H1 (cell line): ENCODE results near the gene ZNF226. TPM values are rescaled to one million over a fixed set of nuclear protein-coding genes. Genes with fewer than 3 reads are reported as not detected.

ENCODE experiments used
- CTCF ChIA-PET: fragments of 300-600 bp; sonication (Branson Sonifier 250); formaldehyde crosslinking; loops from one replicate; lab custom pipeline; 2021; ENCODE audit not compliant: partially characterized antibody; lab: Charles Lee
- POLR2A ChIA-PET: fragments of 300-600 bp; sonication (Branson Sonifier 250); formaldehyde crosslinking; loops from one replicate; lab custom pipeline; 2021; ENCODE audit warnings: inconsistent platforms; ENCODE audit not compliant: partially characterized antibody; lab: Charles Lee
- DNase-seq, 2 experiments: peaks; one replicate each; pipeline versions ENCODE4 v3.0.0 to v3.0.0-alpha.2; 2010 to 2022; ENCODE audit warnings: low spot score in 2 of 2, low read depth in 1 of 2, mixed read lengths in 1 of 2
- FAIRE-seq: peaks from 2 replicates; lab custom pipeline; 2011; peaks lifted over from hg19 to GRCh38; lab: Jason Lieb, UNC
- H2AFZ ChIP-seq: 2 replicates; pipeline ENCODE4 v1.8.1; 2012; ENCODE audit warnings: low read length, inconsistent platforms
- H2AK5ac ChIP-seq: 2 replicates; pipeline ENCODE4 v1.6.1; 2013; ENCODE audit warnings: low read depth, low read length
- H2BK120ac ChIP-seq: replicated peaks from 2 replicates; pipeline ENCODE3; 2013; ENCODE audit warnings: low read depth, low read length, inconsistent platforms
- H2BK12ac ChIP-seq: 2 replicates; pipeline ENCODE4 v1.6.1; 2013; ENCODE audit warnings: low read depth, low read length
- H2BK15ac ChIP-seq: 2 replicates; pipeline ENCODE4 v1.6.1; 2013; ENCODE audit warnings: low read length
- H2BK20ac ChIP-seq: 2 replicates; pipeline ENCODE4 v1.6.1; 2013; ENCODE audit warnings: low read length
- H2BK5ac ChIP-seq: 2 replicates; pipeline ENCODE4 v1.6.1; 2013; ENCODE audit warnings: low read depth, low read length
- H3K14ac ChIP-seq: 2 replicates; pipeline ENCODE4 v1.6.1; 2013; ENCODE audit warnings: inconsistent platforms; ENCODE audit not compliant: insufficient read length
- H3K18ac ChIP-seq: 2 replicates; pipeline ENCODE4 v1.6.1; 2013; ENCODE audit warnings: low read length; ENCODE audit errors: extremely low read depth
- H3K23ac ChIP-seq: 2 replicates; pipeline ENCODE4 v1.6.1; 2013; ENCODE audit warnings: inconsistent platforms; ENCODE audit not compliant: insufficient read length
- H3K23me2 ChIP-seq: 2 replicates; pipeline ENCODE4 v1.6.1; 2013; ENCODE audit warnings: low read depth, low read length
- H3K27ac ChIP-seq: 2 replicates; pipeline ENCODE4 v1.6.1; 2011; ENCODE audit warnings: low read depth, low read length, inconsistent platforms
- H3K27me3 ChIP-seq, 4 experiments: replicated peaks in 1 of 4; 1 replicate in 1 of 4; 2 replicates in 3 of 4; pipeline versions ENCODE4 v1.6.1 to v1.8.1; 2011 to 2013; ENCODE audit warnings: low read length in 3 of 4, mild to moderate bottlenecking in 3 of 4, inconsistent platforms in 2 of 4, mixed read lengths in 2 of 4, moderate library complexity in 1 of 4; ENCODE audit not compliant: control insufficient read depth in 3 of 4, insufficient read depth in 3 of 4; ENCODE audit errors: extremely low read depth in 1 of 4
- H3K36me3 ChIP-seq, 4 experiments: 2 replicates each; pipeline versions ENCODE4 v1.6.1 to v1.8.1; 2011 to 2013; ENCODE audit warnings: mild to moderate bottlenecking in 4 of 4, low read length in 3 of 4, moderate library complexity in 2 of 4, control low read depth in 1 of 4, inconsistent platforms in 1 of 4; ENCODE audit not compliant: insufficient read depth in 4 of 4, control insufficient read depth in 2 of 4
- H3K4ac ChIP-seq: replicated peaks from 2 replicates; pipeline ENCODE3; 2013; ENCODE audit warnings: low read length, low read depth, mixed read lengths, inconsistent platforms; ENCODE audit not compliant: insufficient read length
- H3K4me1 ChIP-seq, 4 experiments: replicated peaks in 1 of 4; 1 replicate in 1 of 4; 2 replicates in 3 of 4; pipeline versions ENCODE4 v1.6.1 to v1.8.1; 2011 to 2013; ENCODE audit warnings: low read length in 3 of 4, inconsistent platforms in 2 of 4, mixed read lengths in 1 of 4; ENCODE audit not compliant: insufficient read depth in 4 of 4, control insufficient read depth in 3 of 4
- H3K4me2 ChIP-seq, 2 experiments: 2 replicates each; pipeline versions ENCODE4 v1.6.1 to v1.8.1; 2011 to 2013; ENCODE audit warnings: low read depth in 2 of 2, low read length in 2 of 2, control low read depth in 1 of 2, inconsistent platforms in 1 of 2, mild to moderate bottlenecking in 1 of 2; ENCODE audit not compliant: insufficient read depth in 1 of 2
- H3K4me3 ChIP-seq, 4 experiments: fragments of 200-600, 300-600 bp in 1 of 4; sonication (generic), shearing (Covaris generic), sonication (Bioruptor Twin) in 1 of 4; 2 replicates each; pipeline versions ENCODE4 v1.5.1 to v1.8.1; 2011 to 2016; ENCODE audit warnings: low read length in 4 of 4, low read depth in 3 of 4, control low read depth in 2 of 4, inconsistent platforms in 2 of 4, mild to moderate bottlenecking in 2 of 4, mixed read lengths in 1 of 4, moderate library complexity in 1 of 4; ENCODE audit not compliant: insufficient read depth in 2 of 4; ENCODE audit errors: extremely low read depth in 1 of 4
- H3K56ac ChIP-seq: replicated peaks from 2 replicates; pipeline ENCODE3; 2013; ENCODE audit warnings: low read depth, mild to moderate bottlenecking, mixed read lengths, low read length, inconsistent platforms; ENCODE audit not compliant: insufficient read length
- H3K79me1 ChIP-seq: 2 replicates; pipeline ENCODE4 v1.6.1; 2013; ENCODE audit warnings: low read depth, low read length, control low read depth
- H3K79me2 ChIP-seq, 2 experiments: 2 replicates each; pipeline versions ENCODE4 v1.6.1 to v1.8.1; 2012 to 2013; ENCODE audit warnings: low read length in 2 of 2, mild to moderate bottlenecking in 2 of 2, inconsistent platforms in 1 of 2; ENCODE audit not compliant: insufficient read depth in 2 of 2, control insufficient read depth in 1 of 2
- H3K9ac ChIP-seq, 4 experiments: replicated peaks in 1 of 4; 1 replicate in 1 of 4; 2 replicates in 3 of 4; pipeline versions ENCODE4 v1.6.1 to v1.8.1; 2011 to 2013; ENCODE audit warnings: low read depth in 3 of 4, low read length in 3 of 4, control low read depth in 2 of 4, mild to moderate bottlenecking in 2 of 4, moderate library complexity in 2 of 4, inconsistent platforms in 1 of 4; ENCODE audit errors: extremely low read depth in 1 of 4
- H3K9me3 ChIP-seq, 2 experiments: 2 replicates each; pipeline versions ENCODE4 v1.6.1 to v1.8.1; 2012 to 2013; ENCODE audit warnings: mild to moderate bottlenecking in 2 of 2, moderate library complexity in 2 of 2, control low read depth in 1 of 2, inconsistent platforms in 1 of 2, low read depth in 1 of 2, low read length in 1 of 2, mixed read lengths in 1 of 2; ENCODE audit not compliant: insufficient read depth in 2 of 2
- H4K20me1 ChIP-seq, 2 experiments: replicated peaks in 1 of 2; 2 replicates each; pipeline versions ENCODE3 to v1.8.1; 2011 to 2013; ENCODE audit warnings: inconsistent platforms in 2 of 2, low read length in 2 of 2, mild to moderate bottlenecking in 1 of 2; ENCODE audit not compliant: insufficient read depth in 2 of 2, control insufficient read depth in 1 of 2
- H4K5ac ChIP-seq: 2 replicates; pipeline ENCODE4 v1.6.1; 2013; ENCODE audit warnings: low read length, low read depth, mixed read lengths, inconsistent platforms; ENCODE audit not compliant: insufficient read length
- H4K8ac ChIP-seq: 2 replicates; pipeline ENCODE4 v1.8.0; 2013; ENCODE audit warnings: mild to moderate bottlenecking, moderate library complexity, low read length, inconsistent platforms; ENCODE audit not compliant: insufficient read depth; ENCODE audit errors: extremely low read depth
- H4K91ac ChIP-seq: replicated peaks from 2 replicates; pipeline ENCODE3; 2013; ENCODE audit warnings: low read length, mixed read lengths, inconsistent platforms; ENCODE audit not compliant: insufficient read length
- GTF2F1 ChIP-seq: IDR thresholded peaks from 2 replicates; pipeline ENCODE4 v1.6.1; 2012; ENCODE audit warnings: low read depth, low read length, improper control_type of control experiment, borderline replicate concordance
- JUND ChIP-seq: IDR thresholded peaks from 2 replicates; pipeline ENCODE4 v1.6.1; 2011; ENCODE audit warnings: mild to moderate bottlenecking, improper control_type of control experiment, low read length
- WGBS, 2 experiments: shearing (Covaris generic) in 1 of 2; methylation state at CpG; one replicate each; pipeline versions ENCODE4 v1.1.6 to v1.1.7; 2013 to 2015; ENCODE audit warnings: low lambda C conversion rate in 2 of 2, mixed read lengths in 2 of 2, inconsistent platforms in 1 of 2, low coverage in 1 of 2, missing lambda C conversion rate in 1 of 2; ENCODE audit not compliant: insufficient replicate concordance in 2 of 2, insufficient coverage in 1 of 2, insufficient read length in 1 of 2; ENCODE audit errors: extremely low coverage in 1 of 2, missing lambda C conversion rate in 1 of 2; 5-methylcytosine and 5-hydroxymethylcytosine counted together
- polyA plus RNA-seq, 7 experiments: library from polyadenylated mRNA; depleted of rRNA in 3 of 7; stranded (reverse) in 5 of 7; unstranded in 2 of 7; fragments of >200 nt in 5 of 7; fragments of 200-250 nt in 2 of 7; gene quantifications; 1 replicate in 5 of 7; 2 replicates in 1 of 7; 4 replicates in 1 of 7; pipeline versions ENCODE4 v1.2.1 to v1.2.3, GENCODE V29; 2011 to 2013; ENCODE audit warnings: missing spikeins in 2 of 7, mixed read lengths in 2 of 7
- total RNA-seq: library from RNA; stranded (reverse); fragmentation: NEBNext Ultra II Directional; extraction: Animal tissue kit (Norgen Biotek cat#: 25700); gene quantifications from 2 replicates; pipeline ENCODE4 v1.2.1, GENCODE V29; 2021

The ZNF226 gene
- total and polyA plus RNA-seq, 2 of the 8 experiments (the other 6 are each of a cell fraction or from before 2014, with no cell fraction given), result 4.1 to 18.3 TPM

DNA sequence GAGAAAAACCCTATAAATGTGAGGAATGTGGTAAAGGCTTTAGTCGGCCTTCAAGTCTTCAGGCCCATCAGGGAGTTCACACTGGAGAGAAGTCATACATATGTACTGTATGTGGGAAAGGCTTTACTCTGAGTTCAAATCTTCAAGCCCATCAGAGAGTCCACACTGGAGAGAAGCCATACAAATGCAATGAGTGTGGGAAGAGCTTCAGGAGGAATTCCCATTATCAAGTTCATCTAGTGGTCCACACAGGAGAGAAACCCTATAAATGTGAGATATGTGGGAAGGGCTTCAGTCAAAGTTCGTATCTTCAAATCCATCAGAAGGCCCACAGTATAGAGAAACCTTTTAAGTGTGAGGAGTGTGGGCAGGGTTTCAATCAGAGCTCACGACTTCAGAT is 11.7 kb downstream of the ZNF226 start:
- no peak for DNase-seq
- Histone ChIP-seq H3K18ac (no peak overlapping the region), H3K4me2 (no peak overlapping the region), H2AFZ (no peak overlapping the region), H3K14ac (no peak overlapping the region), H4K5ac (no peak overlapping the region), H2BK12ac (no peak overlapping the region), H3K23me2 (no peaks in the 10 kb centered on the region), H3K4me3 (no peak overlapping the region), H2BK20ac (no peak overlapping the region), H3K4ac (no peak overlapping the region), H3K56ac (no peak overlapping the region), H3K9ac (no peak overlapping the region), H3K4me1 (no peaks in the 10 kb centered on the region), H3K9me3 (peaks cover 33 to 49% of the 10 kb centered on the region in 2 experiments), H2BK5ac (no peak overlapping the region), H2BK120ac (no peak overlapping the region), H3K27ac (no peak overlapping the region), H4K8ac (no peak overlapping the region), H3K79me1 (no peaks in the 10 kb centered on the region), H2AK5ac (no peak overlapping the region), H2BK15ac (no peak overlapping the region), H3K23ac (no peak overlapping the region), H3K79me2 (no peaks in the 10 kb centered on the region), H3K36me3 (peaks cover 31 to 65% (median 55%) of the 10 kb centered on the region in 4 experiments), H4K20me1 (no peaks in the 10 kb centered on the region), H4K91ac (no peak overlapping the region), H3K27me3 (no peaks in the 10 kb centered on the region)
- POLR2A ChIA-PET, result interaction anchor here (0.7 to 3.3 kb wide), 2 partner anchors 10 to 98 kb away, joined by 3 to 19 read pairs; partner anchors contain the start of gene ZNF226
- no peak for FAIRE-seq
- WGBS, 2 experiments, result 98% methylated on average over 3 of the region's 3 CpGs; no CpG with 5 or more reads in 1 of the 2 experiments
- CTCF ChIA-PET, result interaction anchor here (0.6 kb wide), 1 partner anchor 96 kb away, joined by 3 read pairs; no protein-coding TSS in a partner anchor
- TF ChIP-seq GTF2F1 (no peak), JUND (no peak)
